Stomach smooth muscle (tissue), 2 donors: ENCODE results near the gene PALM2AKAP2.

ENCODE experiments used
- H3K27ac ChIP-seq: one replicate; pipeline ENCODE4 v1.7.0; 2013; ENCODE audit warnings: mild to moderate bottlenecking, low read length, inconsistent platforms
- H3K27me3 ChIP-seq, 2 donors: one replicate each; pipeline ENCODE4 v1.7.0; 2013; ENCODE audit warnings: low read length in 2 of 2; ENCODE audit not compliant: insufficient read depth in 2 of 2, control insufficient read depth in 1 of 2
- H3K36me3 ChIP-seq, 2 donors: one replicate each; pipeline ENCODE4 v1.7.0; 2013; ENCODE audit warnings: low read length in 2 of 2; ENCODE audit not compliant: control insufficient read depth in 2 of 2, insufficient read depth in 2 of 2
- H3K4me1 ChIP-seq: one replicate; pipeline ENCODE4 v1.7.0; 2013; ENCODE audit warnings: low read length; ENCODE audit not compliant: control insufficient read depth, insufficient read depth
- H3K4me3 ChIP-seq, 2 donors: one replicate each; pipeline ENCODE4 v1.7.0; 2013; ENCODE audit warnings: low read length in 2 of 2
- H3K9ac ChIP-seq, 2 donors: one replicate each; pipeline ENCODE4 v1.7.0; 2013; ENCODE audit warnings: low read length in 2 of 2, mild to moderate bottlenecking in 1 of 2
- H3K9me3 ChIP-seq, 2 donors: one replicate each; pipeline ENCODE4 v1.7.0; 2013; ENCODE audit warnings: low read length in 2 of 2; ENCODE audit not compliant: control insufficient read depth in 2 of 2
- donor health status: healthy.
- donor health status: Pancreatic carcinoma.

Gene PALM2AKAP2

DNA sequence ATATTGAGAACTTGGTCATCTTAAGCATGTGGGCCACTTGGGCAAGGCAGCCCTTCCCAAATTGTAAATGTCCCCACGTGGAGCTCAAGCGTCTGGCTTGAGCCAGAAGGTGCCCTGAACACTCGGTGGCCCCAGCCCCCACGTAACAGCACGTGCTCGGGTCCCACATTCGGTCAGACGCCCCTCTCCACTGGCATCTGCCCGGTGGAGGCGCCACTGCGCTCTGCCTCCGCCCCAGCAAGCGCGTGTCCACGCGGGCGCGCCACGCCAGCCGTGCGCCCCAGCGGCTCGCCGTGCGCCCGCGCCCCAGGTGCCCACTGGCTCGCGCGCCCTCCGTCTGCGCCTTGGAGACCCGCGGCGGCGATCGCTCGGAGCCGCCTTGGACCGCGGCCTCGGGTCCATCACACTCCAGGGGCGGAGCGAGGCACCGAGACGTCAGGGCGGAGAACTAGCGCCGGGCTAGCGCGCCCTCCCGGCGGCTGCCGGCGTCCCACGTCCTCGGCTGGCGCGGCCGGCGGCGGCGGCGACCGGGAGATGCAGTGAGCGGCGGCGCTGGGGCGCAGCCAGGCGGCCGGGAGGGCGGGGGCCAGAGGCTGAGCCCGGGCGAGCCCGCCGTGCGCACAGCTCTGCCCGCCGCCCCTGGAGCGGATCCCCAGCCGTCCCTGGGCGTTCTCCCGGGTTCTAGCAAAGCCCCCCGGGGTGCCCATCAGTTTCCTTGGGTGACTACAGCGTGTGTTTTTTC lies at the start of gene PALM2AKAP2:
TSS of gene PALM2AKAP2 (plus strand) at position 488 of the 742 bp plus-strand sequence. CDS start 291 bp downstream, outside the sequence.
- Histone ChIP-seq H3K27ac (no peak within 1 kb of the TSS), H3K9ac (peak within 1 kb of the TSS; percentile 45 to 47), H3K4me3 (peak within 1 kb of the TSS; percentile 59 to 73)

GRCh38 chr9:109730228-109730627 lies 49.8 kb upstream of the PALM2AKAP2 start:
- H3K9me3 ChIP-seq: no peaks in the 10 kb centered on the region
- peaks cover 0 to 3% of the 10 kb centered on the region in 2 donors for H3K27me3 ChIP-seq
- H3K36me3 ChIP-seq: no peaks in the 10 kb centered on the region
- H3K4me3 ChIP-seq: no peak overlapping the region
- H3K27ac ChIP-seq: no peak overlapping the region
- H3K9ac ChIP-seq: no peak overlapping the region
- no peaks in the 10 kb centered on the region for H3K4me1 ChIP-seq

More for the DNA sequence above, at the start of gene PALM2AKAP2:
- H3K4me1 ChIP-seq: peaks cover 7% of the 10 kb centered on the region
- H3K36me3 ChIP-seq: no peaks in the 10 kb centered on the region
- H3K27me3 ChIP-seq: peaks cover 3 to 19% of the 10 kb centered on the region in 2 donors
- no peaks in the 10 kb centered on the region for H3K9me3 ChIP-seq

DNA sequence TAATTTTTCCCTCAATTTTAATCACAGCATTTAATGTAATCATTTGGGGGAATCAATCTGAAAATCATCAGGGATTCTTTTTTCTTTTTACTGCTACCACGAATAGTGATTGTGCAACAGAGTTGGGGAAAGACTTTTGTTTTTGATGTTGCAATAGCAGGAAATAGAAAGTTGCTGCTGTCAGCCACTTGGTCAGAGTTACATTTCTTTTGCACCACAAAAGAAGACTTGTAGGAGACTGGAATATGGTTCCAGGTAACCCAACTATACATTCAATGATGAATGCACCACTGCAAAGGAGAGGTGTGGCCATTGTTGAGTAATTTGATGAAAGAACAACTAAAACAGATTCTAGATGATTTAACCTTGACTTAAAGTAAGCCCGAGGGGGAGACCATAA lies 46.3 kb upstream of the PALM2AKAP2 start:
- no peak overlapping the region for H3K9ac ChIP-seq
- no peaks in the 10 kb centered on the region for H3K4me1 ChIP-seq
- no peak overlapping the region for H3K27ac ChIP-seq
- no peaks in the 10 kb centered on the region for H3K9me3 ChIP-seq
- no peak overlapping the region for H3K4me3 ChIP-seq
- H3K36me3 ChIP-seq: no peaks in the 10 kb centered on the region
- no peaks in the 10 kb centered on the region for H3K27me3 ChIP-seq

DNA sequence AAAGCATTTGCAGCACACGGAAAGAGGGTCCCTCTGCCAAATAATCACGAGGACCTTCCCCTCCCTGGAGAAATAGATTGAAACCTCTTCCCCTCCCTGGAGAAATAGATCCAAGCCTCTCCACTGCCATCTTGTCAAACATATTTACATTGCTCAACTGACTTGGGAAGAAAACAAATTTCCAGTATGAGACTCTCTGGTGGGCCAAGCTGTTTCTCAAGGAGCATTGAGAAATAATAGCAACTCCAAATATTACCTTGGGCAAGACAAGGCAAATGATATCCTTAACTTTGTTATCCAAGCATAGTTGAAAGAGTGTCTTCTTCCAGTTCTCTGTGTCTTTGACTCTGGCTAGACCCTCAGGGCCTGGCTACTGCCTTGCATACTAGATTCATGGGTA lies 45.2 kb upstream of the PALM2AKAP2 start:
- Histone ChIP-seq H3K36me3 (no peaks in the 10 kb centered on the region), H3K4me1 (no peaks in the 10 kb centered on the region), H3K27me3 (no peaks in the 10 kb centered on the region), H3K27ac (no peak overlapping the region), H3K9me3 (no peaks in the 10 kb centered on the region), H3K4me3 (no peak overlapping the region), H3K9ac (no peak overlapping the region)

GRCh38 chr9:109735801-109736200 lies 44.2 kb upstream of the PALM2AKAP2 start:
- H3K36me3 ChIP-seq: no peaks in the 10 kb centered on the region
- no peak overlapping the region for H3K27ac ChIP-seq
- H3K9me3 ChIP-seq: no peaks in the 10 kb centered on the region
- H3K9ac ChIP-seq: no peak overlapping the region
- H3K4me1 ChIP-seq: no peaks in the 10 kb centered on the region
- H3K27me3 ChIP-seq: no peaks in the 10 kb centered on the region
- H3K4me3 ChIP-seq: no peak overlapping the region

DNA sequence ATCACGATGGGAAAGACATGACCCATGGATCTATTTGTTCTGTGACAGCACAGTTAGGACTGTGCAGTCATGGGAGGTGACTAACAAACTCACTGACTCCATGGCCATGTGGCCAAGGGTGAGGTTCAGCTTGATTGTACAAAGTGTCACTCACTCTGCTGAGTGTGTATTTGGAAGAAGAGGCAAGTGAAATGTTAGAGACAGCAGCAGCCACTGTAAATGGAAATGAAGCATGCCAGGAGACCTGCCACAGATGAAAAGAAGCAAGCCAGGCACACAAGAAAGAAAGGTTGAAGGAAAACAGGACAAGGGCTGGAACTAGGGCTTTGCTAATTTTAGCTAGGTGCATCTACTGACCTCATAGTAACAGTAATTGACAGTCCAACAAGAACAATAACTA lies 42.7 kb upstream of the PALM2AKAP2 start:
- Histone ChIP-seq H3K9me3 (no peaks in the 10 kb centered on the region), H3K4me3 (peak overlapping the region in 1 of 2 donors; percentile 23), H3K9ac (no peak overlapping the region), H3K27me3 (no peaks in the 10 kb centered on the region), H3K27ac (no peak overlapping the region), H3K4me1 (no peaks in the 10 kb centered on the region), H3K36me3 (no peaks in the 10 kb centered on the region)

DNA sequence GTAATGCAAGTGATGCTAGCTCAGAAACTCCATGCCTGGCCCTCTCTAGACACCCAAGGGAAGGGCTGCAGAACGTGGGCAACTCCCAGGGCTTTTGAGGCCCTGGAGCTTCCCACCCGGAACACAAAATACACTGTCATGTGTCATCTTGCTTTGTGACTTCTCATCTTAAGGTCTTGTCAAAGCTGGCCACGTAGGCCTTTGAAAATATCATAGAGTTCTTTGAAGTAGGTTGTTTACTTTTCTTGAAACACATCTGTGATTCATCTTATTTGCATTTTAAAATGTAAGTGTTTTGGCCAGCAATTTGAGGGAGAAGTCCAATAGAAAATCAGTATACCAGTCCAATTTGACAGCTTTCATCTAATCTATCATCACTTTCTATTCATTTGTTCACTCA lies 40.2 kb upstream of the PALM2AKAP2 start:
- Histone ChIP-seq H3K36me3 (no peaks in the 10 kb centered on the region), H3K27ac (no peak overlapping the region), H3K4me1 (peaks cover 1% of the 10 kb centered on the region), H3K9me3 (no peaks in the 10 kb centered on the region), H3K27me3 (no peaks in the 10 kb centered on the region), H3K4me3 (no peak overlapping the region), H3K9ac (no peak overlapping the region)

DNA sequence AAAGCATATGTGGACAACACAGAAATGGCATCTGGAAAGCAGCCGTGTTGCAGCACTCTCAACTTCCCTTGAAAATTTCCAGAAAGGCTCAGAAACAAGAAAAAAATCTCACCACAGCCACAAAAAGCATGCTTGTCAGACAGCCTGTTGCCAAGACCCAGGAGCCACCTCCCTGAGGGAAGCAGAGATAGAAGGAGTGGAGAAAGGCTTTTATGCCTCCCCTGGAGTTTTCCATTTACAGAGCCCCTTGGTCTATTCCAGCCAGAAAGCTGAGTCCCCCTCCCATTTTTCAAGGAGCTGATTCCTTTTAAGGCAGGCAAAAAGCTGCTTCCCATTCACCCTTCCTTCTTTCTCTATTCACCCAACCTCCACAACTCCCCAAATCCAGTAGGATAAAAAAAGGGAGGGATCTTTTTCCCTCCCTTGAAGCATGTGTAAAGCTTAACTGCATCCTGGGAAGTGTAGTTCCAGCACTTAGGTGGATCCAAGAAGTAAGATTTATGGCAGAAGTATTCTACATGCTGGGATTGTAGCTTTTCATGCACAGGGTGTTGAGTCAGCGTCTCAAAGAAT lies 37.1 kb upstream of the PALM2AKAP2 start:
- Histone ChIP-seq H3K27ac (no peak overlapping the region), H3K9ac (no peak overlapping the region), H3K36me3 (no peaks in the 10 kb centered on the region), H3K27me3 (no peaks in the 10 kb centered on the region), H3K4me1 (peaks cover 11% of the 10 kb centered on the region), H3K9me3 (no peaks in the 10 kb centered on the region), H3K4me3 (no peak overlapping the region)

DNA sequence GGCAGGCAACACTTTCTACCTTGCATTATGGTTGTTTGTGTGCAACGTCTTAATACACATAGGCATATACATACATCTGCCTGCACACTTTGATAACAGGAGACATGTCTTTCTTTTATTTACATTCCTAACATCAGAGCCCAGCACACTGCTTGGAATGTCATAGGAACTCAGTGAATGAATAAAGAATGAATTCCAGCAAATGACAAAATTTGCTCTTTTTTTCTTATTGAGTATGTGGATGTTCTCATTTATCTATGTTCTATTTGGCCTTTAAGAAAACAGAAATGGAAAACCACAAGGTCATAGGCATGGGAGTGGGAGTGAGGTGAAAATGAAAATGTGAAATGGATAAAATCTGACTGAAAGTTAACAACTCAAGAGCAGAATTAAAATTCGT lies 36.3 kb upstream of the PALM2AKAP2 start:
- Histone ChIP-seq H3K4me1 (peaks cover 11% of the 10 kb centered on the region), H3K36me3 (no peaks in the 10 kb centered on the region), H3K27ac (no peak overlapping the region), H3K4me3 (no peak overlapping the region), H3K9ac (no peak overlapping the region), H3K27me3 (no peaks in the 10 kb centered on the region), H3K9me3 (no peaks in the 10 kb centered on the region)

DNA sequence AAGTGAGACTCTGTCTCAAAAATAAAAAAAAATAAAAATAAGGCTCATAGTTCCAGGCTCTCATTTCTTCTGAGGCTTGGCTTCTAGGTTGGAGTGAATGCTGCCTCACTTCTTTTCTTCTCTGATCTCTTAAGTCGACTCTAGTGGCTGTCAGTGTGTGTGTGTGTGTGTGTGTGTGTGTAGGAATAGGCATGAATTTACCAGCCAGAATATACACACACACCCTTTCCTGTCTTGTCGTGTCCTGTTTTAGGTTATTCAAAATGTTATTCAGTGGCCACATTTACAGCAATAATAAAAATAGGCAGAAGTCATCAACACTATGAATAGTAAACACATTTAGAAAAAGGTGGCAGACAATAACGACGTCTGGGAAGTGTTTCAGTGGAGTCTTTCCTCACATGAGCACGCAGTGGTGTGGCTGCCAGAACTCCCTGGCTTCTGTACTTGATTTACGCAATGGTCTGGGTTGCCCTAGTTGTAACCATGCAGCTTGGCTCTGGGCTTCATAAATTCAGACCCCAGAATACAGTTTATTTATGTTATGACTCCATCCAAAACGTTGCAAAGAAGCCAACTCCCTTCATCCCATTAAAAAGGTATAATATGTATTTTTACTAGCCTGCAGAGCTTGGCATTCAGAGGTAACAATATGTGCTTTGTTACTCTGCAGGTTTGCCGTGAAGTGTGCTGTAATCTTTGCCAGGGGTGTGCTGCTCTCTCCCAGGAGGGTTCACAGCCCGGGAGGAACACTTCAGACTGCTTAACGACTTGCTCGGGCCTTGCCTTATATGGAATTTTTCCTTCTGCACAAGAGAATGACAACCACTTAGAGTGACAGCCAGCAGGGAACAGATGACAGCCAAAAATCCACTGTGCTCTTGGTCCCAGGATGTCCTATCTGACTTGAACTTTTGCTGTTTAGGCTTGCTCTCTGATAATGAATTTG lies 34.4 kb upstream of the PALM2AKAP2 start:
- Histone ChIP-seq H3K27me3 (no peaks in the 10 kb centered on the region), H3K27ac (peak overlapping the region; percentile 66), H3K4me3 (peak overlapping the region in 1 of 2 donors; percentile 24), H3K9ac (no peak overlapping the region), H3K4me1 (peaks cover 11% of the 10 kb centered on the region), H3K36me3 (no peaks in the 10 kb centered on the region), H3K9me3 (no peaks in the 10 kb centered on the region)
